Stomach (tissue), 9 donors: ENCODE measurements around the gene LCORL. TPM values are rescaled to one million over a fixed set of nuclear protein-coding genes. Genes with fewer than 3 reads are reported as not detected.

Experiments used
- DNase-seq, 2 donors: peaks; one replicate each; pipeline versions ENCODE4 v3.0.0 to v3.0.0-alpha.2; 2013 to 2019
- H3K27ac ChIP-seq, 5 donors: fragments of 200-600 bp in 4 of 5; sonication (generic) in 4 of 5; one replicate each; pipeline ENCODE4 v1.5.1; 2013 to 2019; ENCODE audit warnings: mild to moderate bottlenecking in 1 of 5, moderate library complexity in 1 of 5
- H3K27me3 ChIP-seq, 3 donors: fragments of 200-600 bp; sonication (generic); one replicate each; pipeline ENCODE4 v1.5.1; 2017 to 2019; ENCODE audit warnings: mixed run types in 1 of 3
- H3K36me3 ChIP-seq, 4 donors: fragments of 200-600 bp; sonication (generic); 1 replicate in 3 of 4; 2 replicates in 1 of 4; pipeline ENCODE4 v1.5.1; 2016 to 2019
- H3K4me1 ChIP-seq, 4 donors: fragments of 200-600 bp; sonication (generic); one replicate each; pipeline ENCODE4 v1.5.1; 2016 to 2019
- H3K4me3 ChIP-seq, 4 donors: fragments of 200-600 bp; sonication (generic) in 3 of 4; one replicate each; pipeline ENCODE4 v1.5.1; 2016 to 2019; ENCODE audit warnings: mild to moderate bottlenecking in 1 of 4
- H3K9me3 ChIP-seq, 4 donors: fragments of 200-600 bp; sonication (generic); one replicate each; pipeline ENCODE4 v1.5.1; 2016 to 2019
- CTCF ChIP-seq, 7 experiments: fragments of 450-650 bp in 4 of 7; fragments of 200-600 bp in 3 of 7; sonication (generic) in 3 of 7; IDR thresholded peaks; one replicate each; pipeline ENCODE4 v1.5.1; 2016 to 2019; ENCODE audit warnings: antibody characterized with exemption in 7 of 7, control low read depth in 2 of 7, mild to moderate bottlenecking in 1 of 7
- EP300 ChIP-seq: sonication (generic); formaldehyde crosslinking; IDR thresholded peaks from one replicate; pipeline ENCODE4 v1.6.1; 2017; ENCODE audit warnings: antibody characterized with exemption
- POLR2A ChIP-seq, 4 donors: fragments of 450-650 bp; IDR thresholded peaks; one replicate each; pipeline ENCODE4 v1.6.1; 2016; ENCODE audit warnings: antibody characterized with exemption in 4 of 4, control low read depth in 2 of 4, mild to moderate bottlenecking in 1 of 4, moderate library complexity in 1 of 4
- POLR2AphosphoS5 ChIP-seq, 3 donors: sonication (generic); formaldehyde crosslinking; IDR thresholded peaks; one replicate each; pipeline ENCODE4 v1.6.1; 2016; ENCODE audit warnings: antibody characterized with exemption in 3 of 3
- WGBS, 5 donors: extraction: QIAGEN DNeasy Blood & Tissue Kit in 3 of 5; methylation state at CpG; one replicate each; pipeline versions ENCODE4 v1.1.5 to v1.1.7; 2013 to 2018; 5-methylcytosine and 5-hydroxymethylcytosine counted together
- intact Hi-C: fragments of 100-400 bp; cut with DNase I; formaldehyde crosslinking; loops from one replicate; pipeline ENCODE4 v1.15.1; 2023; ENCODE audit warnings: low total_unique reads
- polyA plus RNA-seq, 3 donors: library from polyadenylated mRNA; stranded (reverse); fragments of 200-250 nt; gene quantifications; one replicate each; pipeline ENCODE4 v1.2.3, GENCODE V29; 2013
- total RNA-seq, 5 donors: library from RNA; depleted of rRNA; stranded (reverse); fragments of >200 nt; gene quantifications; one replicate each; pipeline versions ENCODE4 v1.1.0 to v1.2.3, GENCODE V29; 2014 to 2016
- donor health status: healthy with polysubstance abuse.
- donor health status: Bipolar disorder and iron deficiency.
- donor health status: healthy.

LCORL gene
- total and polyA plus RNA-seq, 8 donors, result 1.8 to 28.1 (median 8.2) TPM

- intact Hi-C loops, result no loop called here
- WGBS, 5 donors, result 90 to 100% (median 95%) methylated on average over 2 of the region's 2 CpGs
- Histone ChIP-seq H3K4me3 (no peak overlapping the region), H3K27ac (no peak overlapping the region), H3K4me1 (no peaks in the 10 kb centered on the region), H3K36me3 (no peaks in the 10 kb centered on the region), H3K27me3 (no peaks in the 10 kb centered on the region), H3K9me3 (no peaks in the 10 kb centered on the region)
- no peak for DNase-seq
- no peak for TF ChIP-seq POLR2AphosphoS5 (IDR thresholded peaks at IDR 0.05)
- TF ChIP-seq CTCF (IDR thresholded peaks at IDR 0.05), result no peak
- no peak for TF ChIP-seq POLR2A (IDR thresholded peaks at IDR 0.05)
- no peak for TF ChIP-seq EP300
Measured at GRCh38 chr4:18051281-18051680, 29.7 kb upstream of the LCORL start.

GRCh38 chr4:18050448-18050847, 28.9 kb upstream of the LCORL start:
- TF ChIP-seq POLR2A (IDR thresholded peaks at IDR 0.05) (no peak), EP300 (no peak), CTCF (IDR thresholded peaks at IDR 0.05) (no peak), POLR2AphosphoS5 (IDR thresholded peaks at IDR 0.05) (no peak)
- DNase-seq, result no peak
- Histone ChIP-seq H3K36me3 (no peaks in the 10 kb centered on the region), H3K9me3 (no peaks in the 10 kb centered on the region), H3K27ac (no peak overlapping the region), H3K4me1 (no peaks in the 10 kb centered on the region), H3K4me3 (no peak overlapping the region), H3K27me3 (no peaks in the 10 kb centered on the region)
- WGBS, 5 donors, result 90 to 97% (median 96%) methylated on average over 6 of the region's 6 CpGs
- intact Hi-C loops, result no loop called here

GRCh38 chr4:18049446-18049845, 27.9 kb upstream of the LCORL start:
- Histone ChIP-seq H3K4me3 (no peak overlapping the region), H3K36me3 (no peaks in the 10 kb centered on the region), H3K27me3 (no peaks in the 10 kb centered on the region), H3K27ac (no peak overlapping the region), H3K9me3 (no peaks in the 10 kb centered on the region), H3K4me1 (no peaks in the 10 kb centered on the region)
- DNase-seq, result no peak
- intact Hi-C loops, result no loop called here
- 70 to 91% (median 87%) methylated on average over 3 of the region's 3 CpGs for WGBS, 5 donors
- TF ChIP-seq EP300 (no peak), POLR2AphosphoS5 (IDR thresholded peaks at IDR 0.05) (no peak), POLR2A (IDR thresholded peaks at IDR 0.05) (no peak), CTCF (IDR thresholded peaks at IDR 0.05) (no peak)

GRCh38 chr4:18042754-18043153, 21.2 kb upstream of the LCORL start:
- H3K4me3 ChIP-seq, result no peak overlapping the region
- no peaks in the 10 kb centered on the region for H3K9me3 ChIP-seq
- no peaks in the 10 kb centered on the region for H3K4me1 ChIP-seq
- no peak for TF ChIP-seq POLR2AphosphoS5 (IDR thresholded peaks at IDR 0.05)
- no peak for TF ChIP-seq EP300
- TF ChIP-seq CTCF (IDR thresholded peaks at IDR 0.05), result peak in 2 of 7 experiments; percentile 13 to 15
- no peak for DNase-seq
- H3K36me3 ChIP-seq, result no peaks in the 10 kb centered on the region
- 41 to 58% (median 51%) methylated on average over 2 of the region's 2 CpGs for WGBS, 5 donors
- no peak overlapping the region for H3K27ac ChIP-seq
- intact Hi-C loops, result no loop called here
- H3K27me3 ChIP-seq, result no peaks in the 10 kb centered on the region
